CD14-positive monocyte (primary cell): ENCODE results near the gene C3orf62. TPM values are rescaled to one million over a fixed set of nuclear protein-coding genes. Genes with fewer than 3 reads are reported as not detected.
"Not testable (repeated sequence)": the region's sequence is repeated elsewhere in the genome, so short reads cannot be mapped to it uniquely, and the experiment has no call there.

Experiments used
- DNase-seq, 3 donors: peaks; one replicate each; pipeline ENCODE4 v3.0.0-alpha.2; 2011 to 2022
- H2AFZ ChIP-seq: 2 replicates; pipeline ENCODE4 v1.6.0; 2012; ENCODE audit warnings: mild to moderate bottlenecking, low read depth, low read length, inconsistent platforms; ENCODE audit not compliant: insufficient read depth, poor library complexity, severe bottlenecking
- H3K27ac ChIP-seq, 2 donors: 1 replicate in 1 of 2; 2 replicates in 1 of 2; pipeline ENCODE4 v1.5.1; 2012 to 2013; ENCODE audit warnings: low read length in 2 of 2, control low read depth in 1 of 2, inconsistent platforms in 1 of 2, low read depth in 1 of 2, mild to moderate bottlenecking in 1 of 2
- H3K27me3 ChIP-seq, 2 donors: one replicate each; pipeline versions ENCODE4 v1.6.0 to v1.6.1; 2011 to 2013; ENCODE audit warnings: low read length in 2 of 2; ENCODE audit not compliant: control insufficient read depth in 2 of 2, insufficient read depth in 2 of 2
- H3K36me3 ChIP-seq, 2 donors: replicated peaks in 1 of 2; 1 replicate in 1 of 2; 2 replicates in 1 of 2; pipeline versions ENCODE4 v1.5.1 to v1.6.1; 2012 to 2013; ENCODE audit warnings: low read length in 2 of 2, control low read depth in 1 of 2, inconsistent platforms in 1 of 2, mild to moderate bottlenecking in 1 of 2; ENCODE audit not compliant: insufficient read depth in 2 of 2, control insufficient read depth in 1 of 2
- H3K4me1 ChIP-seq, 2 donors: 1 replicate in 1 of 2; 2 replicates in 1 of 2; pipeline versions ENCODE4 v1.5.1 to v1.6.1; 2012 to 2013; ENCODE audit warnings: low read length in 2 of 2, control low read depth in 1 of 2, inconsistent platforms in 1 of 2, mild to moderate bottlenecking in 1 of 2, moderate library complexity in 1 of 2; ENCODE audit not compliant: insufficient read depth in 2 of 2, control insufficient read depth in 1 of 2
- H3K4me2 ChIP-seq: replicated peaks from 2 replicates; pipeline ENCODE3; 2012; ENCODE audit warnings: low read length, moderate library complexity, mild to moderate bottlenecking; ENCODE audit not compliant: poor library complexity, severe bottlenecking; ENCODE audit errors: extremely low read depth
- H3K4me3 ChIP-seq, 3 experiments: fragments of 200-600 bp in 1 of 3; sonication (generic) in 1 of 3; replicated peaks in 1 of 3; 1 replicate in 2 of 3; 2 replicates in 1 of 3; pipeline ENCODE4 v1.5.1; 2011 to 2013; ENCODE audit warnings: low read length in 3 of 3, mild to moderate bottlenecking in 3 of 3, control low read depth in 2 of 3, low read depth in 2 of 3, inconsistent platforms in 1 of 3, moderate library complexity in 1 of 3
- H3K79me2 ChIP-seq: 2 replicates; pipeline ENCODE4 v1.6.0; 2012; ENCODE audit warnings: mild to moderate bottlenecking, control low read depth, inconsistent platforms, low read length, moderate library complexity; ENCODE audit not compliant: insufficient read depth
- H3K9ac ChIP-seq: 2 replicates; pipeline ENCODE4 v1.6.0; 2017; ENCODE audit warnings: low read length, mild to moderate bottlenecking; ENCODE audit not compliant: insufficient read depth, poor library complexity, severe bottlenecking
- H3K9me3 ChIP-seq, 2 donors: replicated peaks in 1 of 2; 1 replicate in 1 of 2; 2 replicates in 1 of 2; pipeline versions ENCODE4 v1.5.1 to v1.6.1; 2012 to 2013; ENCODE audit warnings: low read length in 2 of 2, control low read depth in 1 of 2; ENCODE audit not compliant: control insufficient read depth in 1 of 2, insufficient read depth in 1 of 2
- H4K20me1 ChIP-seq: 2 replicates; pipeline ENCODE4 v1.6.0; 2012; ENCODE audit warnings: mild to moderate bottlenecking, low read length, control low read depth, moderate library complexity; ENCODE audit not compliant: insufficient read depth
- H3K27ac Mint-ChIP-seq, 7 donors: one replicate each; pipeline ENCODE4 v1.8.0; 2020; ENCODE audit warnings: mild to moderate bottlenecking in 7 of 7, mixed read lengths in 7 of 7, moderate library complexity in 6 of 7, inconsistent platforms in 2 of 7
- H3K27me3 Mint-ChIP-seq, 3 donors: one replicate each; pipeline ENCODE4 v1.8.0; 2021 to 2022; ENCODE audit warnings: low read depth in 3 of 3, mild to moderate bottlenecking in 3 of 3, mixed read lengths in 3 of 3, moderate library complexity in 3 of 3, inconsistent platforms in 1 of 3
- H3K36me3 Mint-ChIP-seq, 2 donors: one replicate each; pipeline ENCODE4 v1.8.0; 2020; ENCODE audit warnings: mixed read lengths in 2 of 2, inconsistent platforms in 1 of 2, mild to moderate bottlenecking in 1 of 2
- H3K4me1 Mint-ChIP-seq: one replicate; pipeline ENCODE4 v1.8.0; 2020; ENCODE audit warnings: mild to moderate bottlenecking, mixed read lengths
- H3K4me3 Mint-ChIP-seq, 2 donors: one replicate each; pipeline ENCODE4 v1.8.0; 2020; ENCODE audit warnings: mild to moderate bottlenecking in 2 of 2, mixed read lengths in 2 of 2, moderate library complexity in 1 of 2
- H3K9me3 Mint-ChIP-seq, 7 donors: one replicate each; pipeline ENCODE4 v1.8.0; 2020 to 2022; ENCODE audit warnings: mixed read lengths in 7 of 7, mild to moderate bottlenecking in 6 of 7, moderate library complexity in 6 of 7, inconsistent platforms in 2 of 7
- WGBS: methylation state at CpG from one replicate; pipeline ENCODE4 v1.1.5; 2013; ENCODE audit warnings: missing lambda C conversion rate; ENCODE audit not compliant: insufficient coverage; 5-methylcytosine and 5-hydroxymethylcytosine counted together
- intact Hi-C, 2 donors: fragments of 100-400 bp; cut with micrococcal nuclease; formaldehyde crosslinking; loops; one replicate each; pipeline versions ENCODE4 v1.15.0 to v1.15.1; 2023
- polyA plus RNA-seq, 3 donors: library from polyadenylated mRNA; depleted of rRNA in 1 of 3; unstranded in 2 of 3; stranded (reverse) in 1 of 3; fragments of 300-500 nt in 2 of 3; fragments of >200 nt in 1 of 3; fragmentation: Illumina TruSeq in 2 of 3; gene quantifications; 1 replicate in 2 of 3; 2 replicates in 1 of 3; pipeline ENCODE4 v1.2.3, GENCODE V29; 2012 to 2021
- TF ChIP-seq, protein P1 (sequence below): fragments of 200-600 bp; IDR thresholded peaks from one replicate; pipeline ENCODE4 v1.8.0; 2022; ENCODE audit warnings: antibody characterized with exemption, mild to moderate bottlenecking

Gene C3orf62
- polyA plus RNA-seq, 3 donors = 0.60 to 15.7 (median 1.0) TPM

DNA sequence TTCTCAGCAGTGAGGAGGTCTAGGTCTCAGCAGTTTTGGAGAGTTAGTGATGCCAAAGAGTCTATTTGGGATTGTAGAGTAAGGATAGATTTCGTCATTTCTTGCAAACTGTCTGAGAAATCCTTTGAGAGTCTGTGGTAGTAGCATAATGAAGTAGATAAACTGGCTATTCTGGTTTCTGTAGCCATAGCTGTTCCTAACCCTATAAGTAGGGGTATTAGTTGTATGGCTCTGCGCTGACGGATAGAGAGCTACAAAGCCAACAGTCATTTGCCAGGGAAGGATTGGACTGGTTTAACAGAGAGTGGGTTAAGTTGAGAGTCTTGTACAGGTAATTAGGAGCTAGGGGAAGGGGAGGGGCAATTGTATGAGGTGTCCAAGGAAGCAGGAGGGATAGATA, 55.0 kb downstream of the C3orf62 start:
- no peak overlapping the region for H3K9ac ChIP-seq
- 94% methylated on average over 3 of the region's 3 CpGs for WGBS

DNA sequence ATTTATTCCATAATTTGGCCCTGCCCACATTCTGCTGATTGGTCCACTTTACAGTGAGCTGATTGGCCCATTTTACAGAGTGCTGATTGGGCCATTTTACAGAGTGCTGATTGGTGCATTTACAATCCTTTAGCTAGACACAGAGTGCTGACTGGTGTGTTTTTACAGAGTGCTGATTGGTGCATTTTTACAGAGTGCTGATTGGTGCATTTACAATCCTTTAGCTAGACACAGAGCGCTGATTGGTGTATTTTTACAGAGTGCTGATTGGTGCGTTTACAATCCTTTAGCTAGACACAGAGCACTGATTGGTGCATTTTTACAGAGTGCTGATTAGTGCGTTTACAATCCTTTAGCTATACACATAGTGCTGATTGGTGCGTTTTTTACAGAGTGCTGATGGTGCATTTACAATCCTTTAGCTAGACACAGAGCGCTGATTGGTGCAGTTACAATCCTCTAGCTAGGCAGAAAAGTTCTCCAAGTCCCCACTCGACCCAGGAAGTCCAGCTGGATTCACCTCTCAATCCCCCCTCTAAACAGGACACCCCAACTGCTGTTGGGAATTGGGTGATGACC, 56.0 kb downstream of the C3orf62 start:
- H3K4me3 ChIP-seq, H3K9ac ChIP-seq, H3K27ac ChIP-seq, H3K4me1 Mint-ChIP-seq, H3K79me2 ChIP-seq, intact Hi-C loops, H3K36me3 Mint-ChIP-seq, H3K36me3 ChIP-seq, H3K4me2 ChIP-seq, H3K27ac Mint-ChIP-seq, H3K27me3 Mint-ChIP-seq, H3K4me3 Mint-ChIP-seq, DNase-seq, H3K4me1 ChIP-seq, H4K20me1 ChIP-seq, H2AFZ ChIP-seq, H3K27me3 ChIP-seq: not testable (repeated sequence)
- peaks cover 18 to 30% of the 10 kb centered on the region in 2 donors for H3K9me3 ChIP-seq
- WGBS = 100% methylated on average over 2 of the region's 6 CpGs
- H3K9me3 Mint-ChIP-seq = peaks cover 11 to 50% (median 42%) of the 10 kb centered on the region in 7 donors

More for the DNA sequence above, 55.0 kb downstream of the C3orf62 start:
- DNase-seq = no peak
- Mint-ChIP-seq H3K27ac (no peak overlapping the region), H3K4me3 (no peak overlapping the region), H3K9me3 (peaks cover 16 to 56% (median 50%) of the 10 kb centered on the region in 7 donors), H3K4me1 (peaks cover 10% of the 10 kb centered on the region), H3K27me3 (peaks cover 0 to 1% (median 0%) of the 10 kb centered on the region in 3 donors), H3K36me3 (peaks cover 0 to 1% of the 10 kb centered on the region in 2 donors)
- Histone ChIP-seq H3K9me3 (peaks cover 27 to 34% of the 10 kb centered on the region in 2 donors), H3K27ac (no peak overlapping the region), H3K36me3 (no peaks in the 10 kb centered on the region), H3K27me3 (no peaks in the 10 kb centered on the region), H3K4me2 (no peak overlapping the region), H3K4me3 (no peak overlapping the region), H3K4me1 (peaks cover 4 to 9% of the 10 kb centered on the region in 2 donors), H3K79me2 (no peaks in the 10 kb centered on the region), H4K20me1 (no peaks in the 10 kb centered on the region), H2AFZ (no peak overlapping the region)
- TF ChIP-seq, protein P1, sequence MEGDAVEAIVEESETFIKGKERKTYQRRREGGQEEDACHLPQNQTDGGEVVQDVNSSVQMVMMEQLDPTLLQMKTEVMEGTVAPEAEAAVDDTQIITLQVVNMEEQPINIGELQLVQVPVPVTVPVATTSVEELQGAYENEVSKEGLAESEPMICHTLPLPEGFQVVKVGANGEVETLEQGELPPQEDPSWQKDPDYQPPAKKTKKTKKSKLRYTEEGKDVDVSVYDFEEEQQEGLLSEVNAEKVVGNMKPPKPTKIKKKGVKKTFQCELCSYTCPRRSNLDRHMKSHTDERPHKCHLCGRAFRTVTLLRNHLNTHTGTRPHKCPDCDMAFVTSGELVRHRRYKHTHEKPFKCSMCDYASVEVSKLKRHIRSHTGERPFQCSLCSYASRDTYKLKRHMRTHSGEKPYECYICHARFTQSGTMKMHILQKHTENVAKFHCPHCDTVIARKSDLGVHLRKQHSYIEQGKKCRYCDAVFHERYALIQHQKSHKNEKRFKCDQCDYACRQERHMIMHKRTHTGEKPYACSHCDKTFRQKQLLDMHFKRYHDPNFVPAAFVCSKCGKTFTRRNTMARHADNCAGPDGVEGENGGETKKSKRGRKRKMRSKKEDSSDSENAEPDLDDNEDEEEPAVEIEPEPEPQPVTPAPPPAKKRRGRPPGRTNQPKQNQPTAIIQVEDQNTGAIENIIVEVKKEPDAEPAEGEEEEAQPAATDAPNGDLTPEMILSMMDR = no peak
- intact Hi-C loops = no loop called here
